Erythroblast (primary cell): ENCODE measurements around the gene FMN2.

ENCODE experiments used
- GATA1 ChIP-seq: IDR thresholded peaks from 2 replicates; pipeline ENCODE4 v1.6.1; 2011; ENCODE audit warnings: low read depth, mild to moderate bottlenecking, control low read depth, low read length, moderate library complexity
- POLR2A ChIP-seq: IDR thresholded peaks from 2 replicates; pipeline ENCODE4 v1.6.1; 2011; ENCODE audit warnings: mild to moderate bottlenecking, low read length

DNA sequence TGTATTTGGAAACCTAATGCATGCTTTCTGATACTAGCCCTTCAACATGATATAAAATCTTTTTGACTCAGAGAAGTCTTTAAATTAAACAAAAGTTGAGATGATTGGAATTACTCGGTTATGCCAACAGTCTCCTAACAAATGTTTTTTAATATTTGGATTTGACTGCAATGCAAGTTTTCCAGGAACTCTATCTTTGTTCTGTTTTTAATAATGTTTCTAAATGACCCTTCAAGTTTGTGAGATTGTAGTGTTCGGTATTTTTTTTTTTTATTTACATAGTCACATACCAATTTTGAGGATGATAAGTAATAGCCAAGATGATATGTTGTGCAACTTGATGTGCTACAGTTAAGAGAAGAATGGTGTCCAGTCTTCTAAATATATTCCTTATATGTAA is 258.0 kb downstream of the FMN2 start:
- TF ChIP-seq POLR2A (no peak), GATA1 (no peak)
